GM23338 (cell line): Measurements from ENCODE around the gene ENOPH1. TPM values are rescaled to one million over a fixed set of nuclear protein-coding genes. Genes with fewer than 3 reads are reported as not detected.

Experiments
- ATAC-seq: fragments of 200-7000 bp; cut with Tn5 transposase; 3 replicates; pipeline ENCODE4 v1.9.1; 2020
- DNase-seq: peaks from one replicate; pipeline ENCODE4 v3.0.0-alpha.2; 2015; ENCODE audit warnings: low spot score
- H2AFZ ChIP-seq: fragments of 200-600 bp; sonication (generic); 2 replicates; pipeline ENCODE4 v1.8.0; 2016; ENCODE audit warnings: antibody characterized with exemption, mild to moderate bottlenecking, moderate library complexity
- H3F3A ChIP-seq: fragments of 200-600 bp; sonication (generic); replicated peaks from 2 replicates; pipeline ENCODE4 v1.8.0; 2017; ENCODE audit warnings: antibody characterized with exemption, mixed run types, low read depth
- H3K27ac ChIP-seq: fragments of 200-600 bp; sonication (generic); 2 replicates; pipeline ENCODE4 v1.6.1; 2016; ENCODE audit warnings: low read depth
- H3K27me3 ChIP-seq: fragments of 200-600 bp; sonication (generic); 2 replicates; pipeline ENCODE4 v1.8.0; 2016; ENCODE audit warnings: mild to moderate bottlenecking, mixed run types, moderate library complexity; ENCODE audit not compliant: insufficient read depth
- H3K36me3 ChIP-seq: fragments of 200-600 bp; sonication (generic); 2 replicates; pipeline ENCODE4 v1.8.0; 2016; ENCODE audit warnings: mild to moderate bottlenecking; ENCODE audit not compliant: insufficient read depth
- H3K4me1 ChIP-seq: fragments of 200-600 bp; sonication (generic); 2 replicates; pipeline ENCODE4 v1.8.0; 2016; ENCODE audit warnings: mild to moderate bottlenecking, moderate library complexity; ENCODE audit not compliant: insufficient read depth
- H3K4me2 ChIP-seq: fragments of 200-600 bp; sonication (generic); 2 replicates; pipeline ENCODE4 v1.7.1; 2017; ENCODE audit warnings: mixed run types
- H3K4me3 ChIP-seq: fragments of 200-600 bp; sonication (generic); 2 replicates; pipeline ENCODE4 v1.6.1; 2016; ENCODE audit warnings: mixed run types
- H3K79me2 ChIP-seq: fragments of 200-600 bp; sonication (generic); replicated peaks from 2 replicates; pipeline ENCODE4 v1.8.0; 2017; ENCODE audit warnings: mild to moderate bottlenecking; ENCODE audit not compliant: insufficient read depth
- H3K9me2 ChIP-seq: fragments of 200-600 bp; sonication (generic); 2 replicates; pipeline ENCODE4 v1.8.0; 2017; ENCODE audit not compliant: insufficient read depth
- H4K20me1 ChIP-seq: fragments of 200-600 bp; sonication (generic); replicated peaks from 2 replicates; pipeline ENCODE4 v1.8.0; 2017; ENCODE audit warnings: mild to moderate bottlenecking; ENCODE audit not compliant: insufficient read depth
- H3K27ac Mint-ChIP-seq: 2 replicates; pipeline ENCODE4 v1.8.0; 2020; ENCODE audit warnings: inconsistent platforms, mild to moderate bottlenecking, moderate library complexity, mixed read lengths
- H3K27me3 Mint-ChIP-seq: 3 replicates; pipeline ENCODE4 v1.8.0; 2022; ENCODE audit warnings: low read depth, mild to moderate bottlenecking, moderate library complexity, mixed read lengths, inconsistent platforms; ENCODE audit not compliant: insufficient read depth, poor library complexity
- H3K36me3 Mint-ChIP-seq: 3 replicates; pipeline ENCODE4 v1.8.0; 2021; ENCODE audit warnings: low read depth, mild to moderate bottlenecking, inconsistent platforms, moderate library complexity, mixed read lengths
- H3K4me1 Mint-ChIP-seq: 3 replicates; pipeline ENCODE4 v1.8.0; 2020; ENCODE audit warnings: mild to moderate bottlenecking, inconsistent platforms, mixed read lengths
- H3K4me3 Mint-ChIP-seq: 3 replicates; pipeline ENCODE4 v1.8.0; 2021; ENCODE audit warnings: moderate library complexity, mild to moderate bottlenecking, inconsistent platforms, mixed read lengths
- H3K9me3 Mint-ChIP-seq: 3 replicates; pipeline ENCODE4 v1.8.0; 2020; ENCODE audit warnings: moderate library complexity, mild to moderate bottlenecking, inconsistent platforms, mixed read lengths
- CREB1 ChIP-seq: fragments of 250-450 bp; sonication (Bioruptor Pico); IDR thresholded peaks from 2 replicates; pipeline ENCODE4 v1.5.0; 2020; ENCODE audit warnings: low read depth, mild to moderate bottlenecking, moderate library complexity
- EZH2 ChIP-seq: fragments of 200-600 bp; sonication (generic); IDR thresholded peaks from one replicate; pipeline ENCODE4 v1.8.0; 2017; ENCODE audit warnings: antibody characterized with exemption, mild to moderate bottlenecking, low read depth; ENCODE audit not compliant: unreplicated experiment
- EZH2phosphoT487 ChIP-seq: fragments of 200-600 bp; sonication (generic); IDR thresholded peaks from one replicate; pipeline ENCODE4 v1.8.1; 2018; ENCODE audit warnings: antibody characterized with exemption; ENCODE audit not compliant: unreplicated experiment
- JUNB ChIP-seq: IDR thresholded peaks from one replicate; pipeline ENCODE4 v1.6.1; 2016; ENCODE audit warnings: antibody characterized with exemption; ENCODE audit not compliant: unreplicated experiment
- NANOG ChIP-seq: IDR thresholded peaks from 2 replicates; pipeline ENCODE4 v1.6.1; 2016; ENCODE audit warnings: antibody characterized with exemption, borderline replicate concordance
- POLR2AphosphoS5 ChIP-seq: IDR thresholded peaks from 2 replicates; pipeline ENCODE4 v1.6.1; 2016; ENCODE audit warnings: antibody characterized with exemption, low read depth
- STAT1 ChIP-seq: IDR thresholded peaks from one replicate; pipeline ENCODE4 v1.6.1; 2016; ENCODE audit warnings: antibody characterized with exemption; ENCODE audit not compliant: unreplicated experiment
- ZNF114 ChIP-seq: fragments of 250-450 bp; sonication (Bioruptor Pico); IDR thresholded peaks from 2 replicates; pipeline ENCODE4 v1.5.0; 2020; ENCODE audit warnings: mild to moderate bottlenecking, moderate library complexity
- ZNF331 ChIP-seq: fragments of 250-450 bp; sonication (Bioruptor Pico); IDR thresholded peaks from 2 replicates; pipeline ENCODE4 v1.5.0; 2020; ENCODE audit warnings: low read depth, mild to moderate bottlenecking, moderate library complexity
- polyA plus RNA-seq: library from polyadenylated mRNA; unstranded; fragments of >200 nt; fragmentation: Nextera tagmentation; extraction: Ambion mirVana; gene quantifications from 2 replicates; pipeline ENCODE4 v1.2.1, GENCODE V29; 2016
- total RNA-seq: library from RNA; depleted of rRNA; stranded (reverse); fragments of >200 nt; shearing (Covaris generic); gene quantifications from 2 replicates; pipeline ENCODE4 v1.2.3, GENCODE V29; 2014
- TF ChIP-seq, protein P1 (sequence below): IDR thresholded peaks from one replicate; pipeline ENCODE4 v1.6.1; 2018; ENCODE audit warnings: antibody characterized with exemption; ENCODE audit not compliant: unreplicated experiment
- TF ChIP-seq, protein P2 (sequence below), 2 experiments: fragments of 200-600 bp in 1 of 2; sonication (generic) in 1 of 2; conservative IDR thresholded peaks; 2 replicates each; pipeline versions ENCODE4 v1.5.1 to v1.6.1; 2016 to 2017; ENCODE audit warnings: antibody characterized with exemption in 2 of 2, low read depth in 2 of 2, mild to moderate bottlenecking in 2 of 2, moderate library complexity in 1 of 2
- TF ChIP-seq, protein P3 (sequence below): IDR thresholded peaks from 2 replicates; pipeline ENCODE4 v1.6.1; 2016; ENCODE audit warnings: antibody characterized with exemption

ENOPH1 gene
- total and polyA plus RNA-seq, 2 experiments from 2014 or later: 105 to 146 TPM

DNA sequence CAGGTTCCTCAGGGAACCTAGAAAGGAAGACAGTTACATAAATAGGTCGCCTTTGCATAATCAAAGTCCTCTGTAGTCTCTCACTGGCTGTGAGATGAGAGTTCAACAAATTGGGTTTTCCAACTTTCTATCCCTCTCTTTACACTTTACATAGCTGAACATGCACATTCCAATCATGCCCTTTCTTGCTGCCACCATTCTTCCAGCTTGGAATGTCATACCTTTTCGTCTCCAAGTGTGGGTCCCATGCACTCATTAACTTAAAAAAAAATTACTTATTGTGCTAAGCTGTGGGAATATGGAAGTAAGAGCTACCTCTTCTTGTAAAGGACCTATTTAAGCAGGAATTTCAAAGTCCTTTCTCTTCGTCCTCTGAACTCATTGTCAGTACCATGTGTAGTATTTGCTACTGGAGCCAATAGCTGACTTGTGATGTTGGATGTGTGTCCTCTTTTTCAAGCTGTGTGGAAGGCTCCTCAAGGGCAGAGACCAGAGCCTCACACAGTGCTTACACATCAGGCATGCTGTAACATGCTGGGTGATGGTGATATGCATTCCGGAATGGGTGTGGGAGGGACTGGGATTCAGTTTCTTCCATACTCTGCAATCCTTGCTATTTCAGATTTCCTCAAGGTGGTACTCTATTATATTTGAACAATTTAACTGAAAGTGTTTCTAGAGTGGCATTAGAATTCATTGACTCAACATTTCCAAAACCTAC, 7.1 kb downstream of the ENOPH1 start:
- DNase-seq: peak; percentile 14

DNA sequence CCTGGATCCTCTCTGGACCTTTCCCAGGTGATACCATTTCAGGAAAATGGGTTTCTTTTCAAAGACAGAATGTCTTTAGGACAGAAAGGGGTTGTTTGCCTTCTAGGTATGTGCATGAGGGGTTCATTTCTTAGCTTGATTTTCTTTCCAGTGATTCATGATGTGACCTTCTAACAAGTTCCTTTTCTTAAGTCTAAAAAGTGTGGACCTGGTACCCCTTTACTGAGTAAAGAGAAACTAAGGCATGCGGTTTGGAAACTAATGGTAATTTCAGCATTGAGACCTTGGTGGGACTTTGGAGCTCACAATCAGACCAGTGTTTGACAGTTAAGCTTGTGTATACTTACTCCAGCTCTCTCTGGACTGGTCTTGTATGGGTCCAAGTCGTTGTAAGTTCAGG, 8.7 kb downstream of the ENOPH1 start:
- Histone ChIP-seq H3K27ac (no peak overlapping the region), H3K9me2 (no peaks in the 10 kb centered on the region), H3F3A (no peaks in the 10 kb centered on the region), H3K79me2 (peaks cover 100% of the 10 kb centered on the region), H4K20me1 (peaks cover 91% of the 10 kb centered on the region), H3K36me3 (peaks cover 9% of the 10 kb centered on the region; the same call in 1 of the 2 replicates), H3K27me3 (no peaks in the 10 kb centered on the region), H3K4me2 (peak overlapping the region; percentile 16; the same call in 1 of the 2 replicates), H3K4me1 (peaks cover 10% of the 10 kb centered on the region; the same call in 1 of the 2 replicates), H2AFZ (no peak overlapping the region), H3K4me3 (no peak overlapping the region)
- H3K9me3 Mint-ChIP-seq: no peaks in the 10 kb centered on the region
- no peak for ATAC-seq
- DNase-seq: no peak
- H3K27ac Mint-ChIP-seq: no peak overlapping the region
- peaks cover 42% of the 10 kb centered on the region for H3K36me3 Mint-ChIP-seq
- no peak overlapping the region for H3K4me3 Mint-ChIP-seq
- H3K27me3 Mint-ChIP-seq: no peaks in the 10 kb centered on the region
- H3K4me1 Mint-ChIP-seq: peaks cover 24% of the 10 kb centered on the region
- TF ChIP-seq CREB1 (CRISPR knock-in tag) (no peak), ZNF114 (CRISPR knock-in tag) (no peak), ZNF331 (CRISPR knock-in tag) (no peak), STAT1 (no peak), JUNB (no peak), EZH2phosphoT487 (no peak), EZH2 (no peak), POLR2AphosphoS5 (no peak), NANOG (no peak)
- TF ChIP-seq, protein P1, sequence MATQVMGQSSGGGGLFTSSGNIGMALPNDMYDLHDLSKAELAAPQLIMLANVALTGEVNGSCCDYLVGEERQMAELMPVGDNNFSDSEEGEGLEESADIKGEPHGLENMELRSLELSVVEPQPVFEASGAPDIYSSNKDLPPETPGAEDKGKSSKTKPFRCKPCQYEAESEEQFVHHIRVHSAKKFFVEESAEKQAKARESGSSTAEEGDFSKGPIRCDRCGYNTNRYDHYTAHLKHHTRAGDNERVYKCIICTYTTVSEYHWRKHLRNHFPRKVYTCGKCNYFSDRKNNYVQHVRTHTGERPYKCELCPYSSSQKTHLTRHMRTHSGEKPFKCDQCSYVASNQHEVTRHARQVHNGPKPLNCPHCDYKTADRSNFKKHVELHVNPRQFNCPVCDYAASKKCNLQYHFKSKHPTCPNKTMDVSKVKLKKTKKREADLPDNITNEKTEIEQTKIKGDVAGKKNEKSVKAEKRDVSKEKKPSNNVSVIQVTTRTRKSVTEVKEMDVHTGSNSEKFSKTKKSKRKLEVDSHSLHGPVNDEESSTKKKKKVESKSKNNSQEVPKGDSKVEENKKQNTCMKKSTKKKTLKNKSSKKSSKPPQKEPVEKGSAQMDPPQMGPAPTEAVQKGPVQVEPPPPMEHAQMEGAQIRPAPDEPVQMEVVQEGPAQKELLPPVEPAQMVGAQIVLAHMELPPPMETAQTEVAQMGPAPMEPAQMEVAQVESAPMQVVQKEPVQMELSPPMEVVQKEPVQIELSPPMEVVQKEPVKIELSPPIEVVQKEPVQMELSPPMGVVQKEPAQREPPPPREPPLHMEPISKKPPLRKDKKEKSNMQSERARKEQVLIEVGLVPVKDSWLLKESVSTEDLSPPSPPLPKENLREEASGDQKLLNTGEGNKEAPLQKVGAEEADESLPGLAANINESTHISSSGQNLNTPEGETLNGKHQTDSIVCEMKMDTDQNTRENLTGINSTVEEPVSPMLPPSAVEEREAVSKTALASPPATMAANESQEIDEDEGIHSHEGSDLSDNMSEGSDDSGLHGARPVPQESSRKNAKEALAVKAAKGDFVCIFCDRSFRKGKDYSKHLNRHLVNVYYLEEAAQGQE: no peak
- TF ChIP-seq, protein P2, sequence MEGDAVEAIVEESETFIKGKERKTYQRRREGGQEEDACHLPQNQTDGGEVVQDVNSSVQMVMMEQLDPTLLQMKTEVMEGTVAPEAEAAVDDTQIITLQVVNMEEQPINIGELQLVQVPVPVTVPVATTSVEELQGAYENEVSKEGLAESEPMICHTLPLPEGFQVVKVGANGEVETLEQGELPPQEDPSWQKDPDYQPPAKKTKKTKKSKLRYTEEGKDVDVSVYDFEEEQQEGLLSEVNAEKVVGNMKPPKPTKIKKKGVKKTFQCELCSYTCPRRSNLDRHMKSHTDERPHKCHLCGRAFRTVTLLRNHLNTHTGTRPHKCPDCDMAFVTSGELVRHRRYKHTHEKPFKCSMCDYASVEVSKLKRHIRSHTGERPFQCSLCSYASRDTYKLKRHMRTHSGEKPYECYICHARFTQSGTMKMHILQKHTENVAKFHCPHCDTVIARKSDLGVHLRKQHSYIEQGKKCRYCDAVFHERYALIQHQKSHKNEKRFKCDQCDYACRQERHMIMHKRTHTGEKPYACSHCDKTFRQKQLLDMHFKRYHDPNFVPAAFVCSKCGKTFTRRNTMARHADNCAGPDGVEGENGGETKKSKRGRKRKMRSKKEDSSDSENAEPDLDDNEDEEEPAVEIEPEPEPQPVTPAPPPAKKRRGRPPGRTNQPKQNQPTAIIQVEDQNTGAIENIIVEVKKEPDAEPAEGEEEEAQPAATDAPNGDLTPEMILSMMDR (conservative IDR thresholded peaks at IDR 0.05; ENCODE audit: low read depth in 2 of 2): no peak
- TF ChIP-seq, protein P3, sequence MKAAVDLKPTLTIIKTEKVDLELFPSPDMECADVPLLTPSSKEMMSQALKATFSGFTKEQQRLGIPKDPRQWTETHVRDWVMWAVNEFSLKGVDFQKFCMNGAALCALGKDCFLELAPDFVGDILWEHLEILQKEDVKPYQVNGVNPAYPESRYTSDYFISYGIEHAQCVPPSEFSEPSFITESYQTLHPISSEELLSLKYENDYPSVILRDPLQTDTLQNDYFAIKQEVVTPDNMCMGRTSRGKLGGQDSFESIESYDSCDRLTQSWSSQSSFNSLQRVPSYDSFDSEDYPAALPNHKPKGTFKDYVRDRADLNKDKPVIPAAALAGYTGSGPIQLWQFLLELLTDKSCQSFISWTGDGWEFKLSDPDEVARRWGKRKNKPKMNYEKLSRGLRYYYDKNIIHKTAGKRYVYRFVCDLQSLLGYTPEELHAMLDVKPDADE: no peak

More for the DNA sequence above, 7.1 kb downstream of the ENOPH1 start:
- peaks cover 38% of the 10 kb centered on the region for H3K4me1 Mint-ChIP-seq
- Histone ChIP-seq H3K9me2 (no peaks in the 10 kb centered on the region), H3F3A (no peaks in the 10 kb centered on the region), H3K4me3 (no peak overlapping the region), H2AFZ (no peak overlapping the region), H3K36me3 (peaks cover 16% of the 10 kb centered on the region; the same call in 1 of the 2 replicates), H3K4me2 (0 out of 2 replicates have a peak overlapping the region, but pooled peaks have one; percentile 5), H3K27ac (no peak overlapping the region), H3K4me1 (peaks cover 22% of the 10 kb centered on the region; the same call in 1 of the 2 replicates), H3K27me3 (no peaks in the 10 kb centered on the region), H3K79me2 (peaks cover 100% of the 10 kb centered on the region), H4K20me1 (peaks cover 98% of the 10 kb centered on the region)
- H3K9me3 Mint-ChIP-seq: no peaks in the 10 kb centered on the region
- no peaks in the 10 kb centered on the region for H3K27me3 Mint-ChIP-seq
- peak overlapping the region; percentile 67 for H3K27ac Mint-ChIP-seq
- H3K4me3 Mint-ChIP-seq: no peak overlapping the region; the same call in 2 of the 3 replicates
- H3K36me3 Mint-ChIP-seq: peaks cover 51% of the 10 kb centered on the region
- no peak for TF ChIP-seq STAT1
- TF ChIP-seq CREB1 (CRISPR knock-in tag): no peak
- peak; percentile 60 for ATAC-seq
